Upper lobe of right lung (tissue), 1 donor: ENCODE measurements around the gene SLC6A18. TPM values are rescaled to one million over a fixed set of nuclear protein-coding genes. Genes with fewer than 3 reads are reported as not detected.

Experiments
- ATAC-seq: fragments of 200-7000 bp; cut with Tn5 transposase; one replicate; pipeline ENCODE4 v1.9.1; 2020; ENCODE audit warnings: mild to moderate bottlenecking, moderate library complexity
- DNase-seq: peaks from one replicate; pipeline ENCODE4 v3.0.0-alpha.2; 2020
- H3K27ac ChIP-seq: fragments of 200-600 bp; one replicate; pipeline ENCODE4 v1.8.0; 2022
- H3K27me3 ChIP-seq: fragments of 200-600 bp; one replicate; pipeline ENCODE4 v1.8.0; 2022; ENCODE audit warnings: mild to moderate bottlenecking
- H3K36me3 ChIP-seq: fragments of 200-600 bp; one replicate; pipeline ENCODE4 v1.8.0; 2022
- H3K4me1 ChIP-seq: fragments of 200-600 bp; one replicate; pipeline ENCODE4 v1.8.0; 2022
- H3K4me3 ChIP-seq: fragments of 200-600 bp; one replicate; pipeline ENCODE4 v1.8.0; 2022; ENCODE audit warnings: mild to moderate bottlenecking
- H3K9me3 ChIP-seq: fragments of 200-600 bp; one replicate; pipeline ENCODE4 v1.8.0; 2022
- CTCF ChIP-seq: fragments of 200-600 bp; IDR thresholded peaks from one replicate; pipeline ENCODE4 v1.8.0; 2022; ENCODE audit warnings: antibody characterized with exemption
- intact Hi-C: fragments of 100-400 bp; cut with DNase I; formaldehyde crosslinking; loops from one replicate; pipeline ENCODE4 v1.11.0; 2022
- total RNA-seq: library from RNA; stranded (reverse); fragmentation: NEBNext Ultra II Directional; extraction: Animal tissue kit (Norgen Biotek cat#: 25700); gene quantifications from one replicate; pipeline ENCODE4 v1.2.1, GENCODE V29; 2021
- donor health status: DM: no; HTN: yes; CAD: no; lungs with severe emphysema.

The SLC6A18 gene
- total RNA-seq, 1 donor from 2014 or later: not detected

DNA sequence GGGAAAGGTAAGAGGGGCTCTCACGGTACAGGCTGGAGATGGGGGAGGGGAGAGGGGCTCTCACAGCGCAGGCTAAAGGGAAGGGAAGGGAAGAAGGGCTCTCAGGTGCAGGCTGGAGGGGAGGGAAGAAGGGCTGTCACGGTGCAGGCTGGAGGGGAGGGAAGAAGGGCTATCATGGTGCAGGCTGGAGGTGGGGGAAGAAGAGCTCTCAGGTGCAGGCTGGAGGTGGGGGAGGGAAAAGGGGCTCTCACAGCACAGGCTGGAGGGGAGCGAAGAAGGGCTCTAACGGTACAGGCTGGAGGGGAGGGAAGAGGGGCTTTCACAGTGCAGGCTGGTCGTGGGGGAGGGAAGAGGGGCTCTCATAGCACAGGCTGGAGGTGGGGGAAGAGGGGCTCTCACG, 4.6 kb downstream of the SLC6A18 start:
- intact Hi-C loops: no loop called here
- DNase-seq: no peak

GRCh38 chr5:1230551-1230950, 5.4 kb downstream of the SLC6A18 start:
- ATAC-seq (no peak), DNase-seq (no peak)
- TF ChIP-seq CTCF: no peak
- Histone ChIP-seq H3K36me3 (no peaks in the 10 kb centered on the region), H3K4me3 (no peak overlapping the region), H3K4me1 (no peaks in the 10 kb centered on the region), H3K27ac (no peak overlapping the region), H3K9me3 (no peaks in the 10 kb centered on the region), H3K27me3 (no peaks in the 10 kb centered on the region)
- intact Hi-C loops: no loop called here

More for the DNA sequence above, 4.6 kb downstream of the SLC6A18 start:
- no peak for ATAC-seq
- H3K27ac ChIP-seq: no peak overlapping the region
- H3K9me3 ChIP-seq: no peaks in the 10 kb centered on the region
- H3K27me3 ChIP-seq: no peaks in the 10 kb centered on the region
- no peak overlapping the region for H3K4me3 ChIP-seq
- TF ChIP-seq CTCF: no peak
- H3K4me1 ChIP-seq: no peaks in the 10 kb centered on the region
- no peaks in the 10 kb centered on the region for H3K36me3 ChIP-seq

DNA sequence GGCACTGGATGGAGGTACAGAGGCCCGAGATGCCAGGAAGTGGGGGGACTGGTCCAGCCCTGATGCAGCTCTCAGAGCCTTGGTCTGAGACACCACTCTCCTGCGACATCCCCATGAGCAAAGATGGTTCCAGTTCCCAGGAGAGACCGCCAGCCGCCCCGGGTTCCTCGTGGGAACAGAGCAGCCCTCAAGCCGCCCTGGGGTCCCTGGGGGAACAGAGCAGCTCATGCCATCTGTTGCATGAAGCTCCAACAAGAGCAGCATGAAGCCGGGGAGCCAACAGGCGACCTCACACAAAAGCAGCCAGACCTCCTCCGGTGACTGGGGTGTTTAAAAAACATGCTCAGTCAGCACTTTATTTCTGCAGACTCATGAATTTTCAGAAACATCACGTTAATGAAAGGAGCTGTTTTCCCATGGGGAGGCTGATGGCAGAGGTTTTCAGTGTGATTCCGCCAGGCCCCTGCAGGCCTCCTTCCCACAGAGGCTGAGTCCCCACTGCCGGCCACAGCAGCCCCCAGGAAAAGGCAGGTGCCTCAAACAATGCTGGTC, 6.2 kb downstream of the SLC6A18 start:
- Histone ChIP-seq H3K4me1 (no peaks in the 10 kb centered on the region), H3K27ac (no peak overlapping the region), H3K9me3 (peaks cover 7% of the 10 kb centered on the region), H3K36me3 (no peaks in the 10 kb centered on the region), H3K4me3 (no peak overlapping the region), H3K27me3 (no peaks in the 10 kb centered on the region)
- intact Hi-C loops: no loop called here
- TF ChIP-seq CTCF: no peak
- no peak for DNase-seq
- no peak for ATAC-seq

- TF ChIP-seq CTCF: no peak
- Histone ChIP-seq H3K4me1 (no peaks in the 10 kb centered on the region), H3K27me3 (no peaks in the 10 kb centered on the region), H3K36me3 (no peaks in the 10 kb centered on the region), H3K27ac (no peak overlapping the region), H3K9me3 (peaks cover 7% of the 10 kb centered on the region), H3K4me3 (no peak overlapping the region)
- no peak for DNase-seq
- no peak for ATAC-seq
- intact Hi-C loops: no loop called here
Measured at GRCh38 chr5:1232780-1233179, 7.6 kb downstream of the SLC6A18 start.

- H3K36me3 ChIP-seq: no peaks in the 10 kb centered on the region
- no peak for ATAC-seq
- DNase-seq: no peak
- TF ChIP-seq CTCF: no peak
- no peak overlapping the region for H3K4me3 ChIP-seq
- intact Hi-C loops: no loop called here
- H3K27me3 ChIP-seq: no peaks in the 10 kb centered on the region
- no peaks in the 10 kb centered on the region for H3K4me1 ChIP-seq
- no peak overlapping the region for H3K27ac ChIP-seq
- peaks cover 7% of the 10 kb centered on the region for H3K9me3 ChIP-seq
Measured at GRCh38 chr5:1235379-1235778, 10.2 kb downstream of the SLC6A18 start.

DNA sequence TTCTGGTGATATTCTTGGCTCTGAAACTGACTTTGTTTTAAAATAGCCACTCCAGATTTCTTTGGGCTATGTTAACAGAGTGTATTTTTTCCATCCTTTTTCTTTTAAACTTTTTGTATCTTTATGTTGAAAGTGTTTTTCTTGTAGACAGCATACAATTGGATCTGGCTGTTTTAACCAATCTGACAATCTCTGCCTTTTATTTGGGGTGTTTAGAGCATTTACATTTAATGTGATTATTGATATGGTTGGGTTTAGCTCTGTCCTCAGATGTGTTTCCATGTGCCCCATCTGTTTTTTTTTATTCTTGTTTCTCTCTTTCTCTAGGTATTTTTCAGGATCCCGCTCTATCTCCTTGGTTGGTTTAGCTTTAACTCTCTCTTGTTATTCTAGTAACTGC, 10.7 kb downstream of the SLC6A18 start:
- H3K9me3 ChIP-seq: peaks cover 7% of the 10 kb centered on the region
- H3K4me1 ChIP-seq: no peaks in the 10 kb centered on the region
- no peak overlapping the region for H3K4me3 ChIP-seq
- ATAC-seq: no peak
- DNase-seq: no peak
- TF ChIP-seq CTCF: no peak
- H3K27ac ChIP-seq: no peak overlapping the region
- H3K36me3 ChIP-seq: no peaks in the 10 kb centered on the region
- intact Hi-C loops: no loop called here
- no peaks in the 10 kb centered on the region for H3K27me3 ChIP-seq
